ENCODE measurements around the gene SUMF1.

The SUMF1 gene

GRCh38 chr3:4497843-4498324 is 30.8 kb upstream of the SUMF1 start:
- no peak for DNase-seq (ENCODE audit: low spot score)

GRCh38 chr3:4497005-4497692 is 30.1 kb upstream of the SUMF1 start:
- DNase-seq (ENCODE audit: low spot score): no peak

GRCh38 chr3:4496087-4496452 is 29.0 kb upstream of the SUMF1 start:
- no peak for DNase-seq (ENCODE audit: low spot score)

- DNase-seq (ENCODE audit: low spot score): no peak
Observed at GRCh38 chr3:4495294-4496086, 28.4 kb upstream of the SUMF1 start.

GRCh38 chr3:4494895-4495264 is 27.8 kb upstream of the SUMF1 start:
- no peak for DNase-seq (ENCODE audit: low spot score)

GRCh38 chr3:4493941-4494894 is 27.1 kb upstream of the SUMF1 start:
- DNase-seq (ENCODE audit: low spot score): peak; percentile 54

GRCh38 chr3:4493014-4493940 is 26.2 kb upstream of the SUMF1 start, which contains the start of gene ITPR1:
Gene ITPR1 (plus strand): TSS chr3:4493348. CDS start chr3:4516492, 23,144 bp downstream.
- DNase-seq (ENCODE audit: low spot score): peak; percentile 100

GRCh38 chr3:4492208-4493013 is 25.3 kb upstream of the SUMF1 start:
- peak; percentile 72 for DNase-seq (ENCODE audit: low spot score)

- no peak for DNase-seq (ENCODE audit: low spot score)
Observed at GRCh38 chr3:4491855-4492207, 24.8 kb upstream of the SUMF1 start.

GRCh38 chr3:4478261-4478660 is 11.2 kb upstream of the SUMF1 start:
- no peak for DNase-seq (ENCODE audit: low spot score)

GRCh38 chr3:4476496-4476895 is 9.4 kb upstream of the SUMF1 start:
- no peak for DNase-seq (ENCODE audit: low spot score)

GRCh38 chr3:4475804-4476203 is 8.7 kb upstream of the SUMF1 start:
- no peak for DNase-seq (ENCODE audit: low spot score)

- no peak for DNase-seq (ENCODE audit: low spot score)
Observed at GRCh38 chr3:4474683-4475490, 7.8 kb upstream of the SUMF1 start.

- DNase-seq (ENCODE audit: low spot score): no peak
Observed at GRCh38 chr3:4472766-4473165, 5.7 kb upstream of the SUMF1 start.

- DNase-seq (ENCODE audit: low spot score): no peak
Observed at GRCh38 chr3:4472312-4472711, 5.2 kb upstream of the SUMF1 start.

- no peak for DNase-seq (ENCODE audit: low spot score)
Observed at GRCh38 chr3:4471907-4472306, 4.8 kb upstream of the SUMF1 start.

GRCh38 chr3:4467522-4467867 is 426 bp upstream of the SUMF1 start:
- no peak for DNase-seq (ENCODE audit: low spot score)

GRCh38 chr3:4464576-4464975 is 2.5 kb downstream of the SUMF1 start:
- DNase-seq (ENCODE audit: low spot score): no peak

- DNase-seq (ENCODE audit: low spot score): no peak
Observed at GRCh38 chr3:4462369-4463040, 4.6 kb downstream of the SUMF1 start.
